B cell (primary cell): Measurements from ENCODE around the gene FSTL3. TPM values are rescaled to one million over a fixed set of nuclear protein-coding genes. Genes with fewer than 3 reads are reported as not detected.

Source experiments
- ATAC-seq: fragments of 200-7000 bp; cut with Tn5 transposase; one replicate; pipeline ENCODE4 v1.10.0; 2021; ENCODE audit warnings: low read depth, mild to moderate bottlenecking, moderate number of reproducible peaks, moderate library complexity
- CTCF ChIA-PET: fragments of 350-600 bp; sonication (Branson Sonifier 250); formaldehyde crosslinking; loops from one replicate; lab custom pipeline; 2021; ENCODE audit warnings: antibody characterized with exemption, inconsistent platforms; lab: Charles Lee
- POLR2A ChIA-PET: fragments of 350-600 bp; sonication (Branson Sonifier 250); formaldehyde crosslinking; loops from one replicate; lab custom pipeline; 2021; ENCODE audit warnings: antibody characterized with exemption; lab: Charles Lee
- DNase-seq: peaks from one replicate; pipeline ENCODE4 v3.0.0; 2013
- H2AFZ ChIP-seq: 2 replicates; pipeline ENCODE4 v1.6.1; 2012; ENCODE audit warnings: mild to moderate bottlenecking, low read depth, low read length; ENCODE audit not compliant: insufficient read depth, poor library complexity, severe bottlenecking
- H3K27ac ChIP-seq, 2 donors: 1 replicate in 1 of 2; 2 replicates in 1 of 2; pipeline ENCODE4 v1.5.1; 2012 to 2013; ENCODE audit warnings: low read length in 2 of 2, mild to moderate bottlenecking in 2 of 2, moderate library complexity in 1 of 2
- H3K27me3 ChIP-seq, 4 experiments: fragments of 200-600 bp in 1 of 4; sonication (generic) in 1 of 4; replicated peaks in 1 of 4; 1 replicate in 2 of 4; 2 replicates in 2 of 4; pipeline versions ENCODE4 v1.6.1 to v1.7.0; 2013 to 2016; ENCODE audit warnings: low read length in 3 of 4, mild to moderate bottlenecking in 2 of 4, mixed read lengths in 1 of 4, moderate library complexity in 1 of 4; ENCODE audit not compliant: insufficient read depth in 4 of 4, control insufficient read depth in 3 of 4; ENCODE audit errors: control extremely low read depth in 1 of 4
- H3K36me3 ChIP-seq, 2 experiments: replicated peaks in 1 of 2; 1 replicate in 1 of 2; 2 replicates in 1 of 2; pipeline versions ENCODE4 v1.6.1 to v1.7.1; 2013; ENCODE audit warnings: low read length in 1 of 2; ENCODE audit not compliant: insufficient read depth in 2 of 2, control insufficient read depth in 1 of 2; ENCODE audit errors: control extremely low read depth in 1 of 2, extremely low read depth in 1 of 2
- H3K4me1 ChIP-seq, 2 donors: fragments of 200-600 bp in 1 of 2; sonication (generic) in 1 of 2; 1 replicate in 1 of 2; 2 replicates in 1 of 2; pipeline versions ENCODE4 v1.5.1 to v1.6.1; 2013 to 2017; ENCODE audit warnings: low read length in 2 of 2; ENCODE audit not compliant: control insufficient read depth in 2 of 2, insufficient read depth in 2 of 2
- H3K4me2 ChIP-seq: replicated peaks from 2 replicates; pipeline ENCODE3; 2012; ENCODE audit warnings: mild to moderate bottlenecking, low read depth, low read length; ENCODE audit not compliant: poor library complexity, severe bottlenecking
- H3K4me3 ChIP-seq, 5 experiments: fragments of 200-600 bp in 1 of 5; sonication (generic) in 1 of 5; 1 replicate in 3 of 5; 2 replicates in 2 of 5; pipeline versions ENCODE4 v1.5.1 to v1.7.0; 2011 to 2016; ENCODE audit warnings: low read length in 4 of 5, mild to moderate bottlenecking in 4 of 5, low read depth in 2 of 5, control low read depth in 1 of 5, moderate library complexity in 1 of 5; ENCODE audit not compliant: insufficient read depth in 1 of 5; ENCODE audit errors: control extremely low read depth in 1 of 5, extremely low read depth in 1 of 5
- H3K79me2 ChIP-seq: fragments of 200-600 bp; sonication (generic); one replicate; pipeline ENCODE4 v1.6.0; 2016; ENCODE audit warnings: low read length; ENCODE audit not compliant: control insufficient read depth, insufficient read depth
- H3K9ac ChIP-seq: fragments of 200-600 bp; sonication (generic); 2 replicates; pipeline ENCODE4 v1.6.1; 2017; ENCODE audit warnings: mild to moderate bottlenecking, low read length, moderate library complexity
- H3K9me3 ChIP-seq, 3 donors: one replicate each; pipeline versions ENCODE4 v1.6.1 to v1.7.1; 2013; ENCODE audit warnings: low read length in 2 of 3; ENCODE audit not compliant: control insufficient read depth in 2 of 3, insufficient read depth in 1 of 3; ENCODE audit errors: control extremely low read depth in 1 of 3
- H4K20me1 ChIP-seq: 2 replicates; pipeline ENCODE4 v1.6.0; 2012; ENCODE audit warnings: mild to moderate bottlenecking, low read length; ENCODE audit not compliant: insufficient read depth, control insufficient read depth, poor library complexity, severe bottlenecking
- H3K27ac Mint-ChIP-seq: one replicate; pipeline ENCODE4 v1.8.0; 2021; ENCODE audit warnings: mixed read lengths
- H3K27me3 Mint-ChIP-seq: one replicate; pipeline ENCODE4 v1.8.0; 2021; ENCODE audit warnings: mixed read lengths
- H3K4me1 Mint-ChIP-seq: one replicate; pipeline ENCODE4 v1.8.0; 2021; ENCODE audit warnings: mixed read lengths
- H3K4me3 Mint-ChIP-seq: one replicate; pipeline ENCODE4 v1.8.0; 2021; ENCODE audit warnings: mixed read lengths
- H3K9me3 Mint-ChIP-seq: one replicate; pipeline ENCODE4 v1.8.0; 2022; ENCODE audit warnings: mixed read lengths; ENCODE audit not compliant: insufficient read depth
- EZH2 ChIP-seq: IDR thresholded peaks from 2 replicates; pipeline ENCODE4 v1.6.1; 2012; ENCODE audit warnings: borderline replicate concordance, low read depth, mild to moderate bottlenecking, moderate library complexity, low read length; ENCODE audit not compliant: insufficient read depth, poor library complexity, severe bottlenecking
- WGBS: methylation state at CpG from one replicate; pipeline ENCODE4 v1.1.5; 2013; ENCODE audit warnings: missing lambda C conversion rate; ENCODE audit not compliant: insufficient coverage; 5-methylcytosine and 5-hydroxymethylcytosine counted together
- intact Hi-C: fragments of 100-400 bp; cut with micrococcal nuclease; formaldehyde crosslinking; loops from one replicate; pipeline ENCODE4 v1.10.0; 2022
- polyA plus RNA-seq: library from polyadenylated mRNA; depleted of rRNA; stranded (reverse); fragments of >200 nt; gene quantifications from 2 replicates; pipeline ENCODE4 v1.2.3, GENCODE V29; 2012
- total RNA-seq, 2 donors: library from RNA; stranded (reverse); fragments of 120-200 nt in 1 of 2; gene quantifications; 1 replicate in 1 of 2; 2 replicates in 1 of 2; pipeline versions ENCODE4 v1.2.3 to v1.2.4, GENCODE V29; 2013 to 2022
- TF ChIP-seq, protein P1 (sequence below): fragments of 200-600 bp; IDR thresholded peaks from one replicate; pipeline ENCODE4 v1.8.0; 2022; ENCODE audit warnings: antibody characterized with exemption, mild to moderate bottlenecking

FSTL3 gene
- total and polyA plus RNA-seq, 2 donors (not counting 1 experiment from before 2014, with no cell fraction given), result 2.6 to 5.8 TPM

DNA sequence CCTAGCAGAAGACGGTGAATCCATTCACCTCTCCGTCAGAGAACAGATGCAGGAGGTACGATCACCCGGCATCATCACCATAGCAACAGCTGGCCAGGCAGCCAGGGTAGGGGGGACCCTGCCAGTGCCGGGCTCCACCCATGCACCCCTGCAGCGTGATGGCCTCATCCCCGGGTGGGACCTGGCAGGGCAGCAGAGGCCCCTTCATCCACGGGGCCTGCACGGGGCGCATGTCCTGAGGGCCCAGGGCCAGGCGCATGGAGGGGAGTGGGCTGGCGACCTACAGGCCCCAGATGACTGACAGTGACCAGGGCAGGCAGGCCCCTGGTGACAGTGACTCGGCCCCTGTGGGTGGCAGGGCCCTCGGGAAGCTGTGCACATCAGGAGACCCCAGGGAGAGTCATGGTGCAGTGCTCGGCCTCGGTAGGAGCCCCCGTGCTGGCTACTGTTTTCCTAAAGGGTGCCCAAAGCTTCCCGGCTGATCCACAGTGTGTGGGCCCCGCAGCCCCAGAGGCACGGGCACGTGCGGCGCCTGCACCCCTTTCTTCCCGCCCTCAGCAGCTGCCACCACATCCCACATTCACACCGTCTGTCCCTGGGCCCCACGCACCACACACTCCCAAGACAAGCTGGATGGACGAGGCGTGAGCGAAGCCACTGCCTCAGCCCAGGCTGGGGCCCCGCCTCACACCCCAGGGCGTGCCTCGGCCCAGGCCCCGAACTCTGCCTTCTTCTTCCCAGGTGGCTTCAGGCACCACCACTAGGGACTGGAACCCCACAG, 17.9 kb upstream of the FSTL3 start:
- no peaks in the 10 kb centered on the region for H3K27me3 Mint-ChIP-seq
- H3K27me3 ChIP-seq, result no peaks in the 10 kb centered on the region
- peaks cover 94% of the 10 kb centered on the region for H4K20me1 ChIP-seq
- H3K4me1 ChIP-seq, result peaks cover 28 to 53% of the 10 kb centered on the region in 2 donors
- ChIA-PET CTCF (interaction anchor here (0.6 kb wide), 1 partner anchor 323 kb away, joined by 3 read pairs; no protein-coding TSS in a partner anchor), POLR2A (no interaction called here)
- no peaks in the 10 kb centered on the region for H3K9me3 Mint-ChIP-seq
- H3K27ac ChIP-seq, result peak overlapping the region in 1 of 2 donors; percentile 97
- H3K4me1 Mint-ChIP-seq, result peaks cover 61% of the 10 kb centered on the region
- H3K4me3 Mint-ChIP-seq, result peak overlapping the region; percentile 16
- no peaks in the 10 kb centered on the region for H3K9me3 ChIP-seq
- DNase-seq (no peak), ATAC-seq (no peak)
- no peak overlapping the region for H3K4me3 ChIP-seq
- no peak overlapping the region for H2AFZ ChIP-seq
- intact Hi-C loops, result no loop called here
- H3K9ac ChIP-seq, result no peak overlapping the region
- peak overlapping the region; percentile 67 for H3K27ac Mint-ChIP-seq
- peaks cover 0 to 36% of the 10 kb centered on the region in 2 experiments for H3K36me3 ChIP-seq
- peak overlapping the region; percentile 96 for H3K4me2 ChIP-seq
- 89% methylated on average over 33 of the region's 33 CpGs for WGBS
- TF ChIP-seq EZH2, result no peak
- TF ChIP-seq, protein P1, sequence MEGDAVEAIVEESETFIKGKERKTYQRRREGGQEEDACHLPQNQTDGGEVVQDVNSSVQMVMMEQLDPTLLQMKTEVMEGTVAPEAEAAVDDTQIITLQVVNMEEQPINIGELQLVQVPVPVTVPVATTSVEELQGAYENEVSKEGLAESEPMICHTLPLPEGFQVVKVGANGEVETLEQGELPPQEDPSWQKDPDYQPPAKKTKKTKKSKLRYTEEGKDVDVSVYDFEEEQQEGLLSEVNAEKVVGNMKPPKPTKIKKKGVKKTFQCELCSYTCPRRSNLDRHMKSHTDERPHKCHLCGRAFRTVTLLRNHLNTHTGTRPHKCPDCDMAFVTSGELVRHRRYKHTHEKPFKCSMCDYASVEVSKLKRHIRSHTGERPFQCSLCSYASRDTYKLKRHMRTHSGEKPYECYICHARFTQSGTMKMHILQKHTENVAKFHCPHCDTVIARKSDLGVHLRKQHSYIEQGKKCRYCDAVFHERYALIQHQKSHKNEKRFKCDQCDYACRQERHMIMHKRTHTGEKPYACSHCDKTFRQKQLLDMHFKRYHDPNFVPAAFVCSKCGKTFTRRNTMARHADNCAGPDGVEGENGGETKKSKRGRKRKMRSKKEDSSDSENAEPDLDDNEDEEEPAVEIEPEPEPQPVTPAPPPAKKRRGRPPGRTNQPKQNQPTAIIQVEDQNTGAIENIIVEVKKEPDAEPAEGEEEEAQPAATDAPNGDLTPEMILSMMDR, result no peak
- H3K79me2 ChIP-seq, result peaks cover 96% of the 10 kb centered on the region
